Endodermal cell (in vitro differentiated cells): ENCODE results near the gene CCL23. TPM values are rescaled to one million over a fixed set of nuclear protein-coding genes. Genes with fewer than 3 reads are reported as not detected.

Experiments used
- DNase-seq: peaks from one replicate; pipeline ENCODE4 v3.0.0-alpha.2; 2017
- H3K27ac ChIP-seq: 2 replicates; pipeline ENCODE4 v1.5.1; 2013; ENCODE audit warnings: mild to moderate bottlenecking, low read depth, low read length, moderate library complexity
- H3K27me3 ChIP-seq: 2 replicates; pipeline ENCODE4 v1.6.1; 2013; ENCODE audit warnings: mild to moderate bottlenecking, low read length, moderate library complexity; ENCODE audit not compliant: insufficient read depth, control insufficient read depth, poor library complexity, severe bottlenecking
- H3K36me3 ChIP-seq: 2 replicates; pipeline ENCODE4 v1.7.0; 2013; ENCODE audit warnings: mild to moderate bottlenecking, low read length, moderate library complexity; ENCODE audit not compliant: control insufficient read depth, insufficient read depth
- H3K4me1 ChIP-seq: one replicate; pipeline ENCODE4 v1.7.0; 2013; ENCODE audit warnings: low read length; ENCODE audit not compliant: control insufficient read depth, insufficient read depth
- H3K4me3 ChIP-seq: 2 replicates; pipeline ENCODE4 v1.5.1; 2013; ENCODE audit warnings: mild to moderate bottlenecking, low read length, moderate library complexity
- H3K9ac ChIP-seq: 2 replicates; pipeline ENCODE4 v1.6.1; 2013; ENCODE audit warnings: mild to moderate bottlenecking, low read length, moderate library complexity; ENCODE audit not compliant: poor library complexity, severe bottlenecking; ENCODE audit errors: extremely low read depth
- H3K9me3 ChIP-seq: 2 replicates; pipeline ENCODE4 v1.6.1; 2013; ENCODE audit warnings: mild to moderate bottlenecking, low read length, moderate library complexity; ENCODE audit not compliant: control insufficient read depth
- H3K27ac Mint-ChIP-seq: 2 replicates; pipeline ENCODE4 v1.8.0; 2020; ENCODE audit warnings: mixed read lengths
- H3K27me3 Mint-ChIP-seq: 2 replicates; pipeline ENCODE4 v1.8.0; 2021; ENCODE audit warnings: mild to moderate bottlenecking, mixed read lengths; ENCODE audit not compliant: insufficient read depth
- H3K36me3 Mint-ChIP-seq: 2 replicates; pipeline ENCODE4 v1.8.0; 2020; ENCODE audit warnings: low read depth, mixed read lengths
- H3K4me1 Mint-ChIP-seq: 2 replicates; pipeline ENCODE4 v1.8.0; 2020; ENCODE audit warnings: mixed read lengths
- H3K4me3 Mint-ChIP-seq: 2 replicates; pipeline ENCODE4 v1.8.0; 2020; ENCODE audit warnings: mild to moderate bottlenecking, moderate library complexity, mixed read lengths
- H3K9me3 Mint-ChIP-seq: 2 replicates; pipeline ENCODE4 v1.8.0; 2020; ENCODE audit warnings: mild to moderate bottlenecking, mixed read lengths
- WGBS, 2 experiments: methylation state at CpG; one replicate each; pipeline versions ENCODE4 v1.1.5 to v1.1.7; 2013; ENCODE audit warnings: missing lambda C conversion rate in 2 of 2, mixed read lengths in 1 of 2; ENCODE audit not compliant: insufficient coverage in 1 of 2, insufficient read length in 1 of 2; 5-methylcytosine and 5-hydroxymethylcytosine counted together
- total RNA-seq, 2 donors: library from RNA; stranded (reverse); fragmentation: NEBNext Ultra II Directional in 1 of 2; extraction: Animal tissue kit (Norgen Biotek cat#: 25700) in 1 of 2; gene quantifications; 2 replicates in 1 of 2; 3 replicates in 1 of 2; pipeline ENCODE4 v1.2.1, GENCODE V29; 2021
- TF ChIP-seq, protein P1 (sequence below): fragments of 200-600 bp; sonication (generic); conservative IDR thresholded peaks from 2 replicates; pipeline ENCODE4 v1.5.0; 2021; ENCODE audit warnings: antibody characterized with exemption, mild to moderate bottlenecking

CCL23 gene
- total RNA-seq, 2 donors from 2014 or later = not detected

DNA sequence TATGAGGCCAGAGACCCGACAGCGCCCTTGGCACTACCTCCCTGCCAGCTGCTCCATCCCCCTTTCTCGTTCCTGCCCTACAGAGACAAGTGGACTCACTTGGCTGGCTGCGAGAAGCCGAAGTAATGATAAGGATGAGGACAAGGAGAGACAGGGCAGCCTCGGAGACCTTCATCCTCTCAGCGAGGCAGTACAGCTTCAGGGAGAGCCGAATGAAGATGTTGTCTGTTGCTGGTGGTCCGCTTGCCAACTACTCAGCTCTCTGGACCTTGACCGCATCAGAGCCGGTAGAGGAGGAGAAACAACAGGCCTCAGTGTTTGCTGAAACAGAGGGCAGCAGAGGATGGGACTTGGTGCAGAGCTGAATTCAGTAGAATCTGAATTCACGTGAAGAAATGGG lies 36.5 kb downstream of the CCL23 start, which contains the start of gene CCL16:
Gene CCL16 (minus strand): TSS at position 252 of the 400 bp plus-strand sequence. CDS start 77 bp downstream, at position 175.
- no peaks in the 10 kb centered on the region for H3K36me3 ChIP-seq
- Mint-ChIP-seq H3K27ac (no peak within 1 kb of the TSS), H3K36me3 (no peaks in the 10 kb centered on the region), H3K4me3 (no peak within 1 kb of the TSS), H3K9me3 (no peaks in the 10 kb centered on the region), H3K4me1 (peaks cover 2% of the 10 kb centered on the region), H3K27me3 (peaks cover 2% of the 10 kb centered on the region)
- DNase-seq = no peak
- no peak within 1 kb of the TSS for H3K27ac ChIP-seq
- no peaks in the 10 kb centered on the region for H3K27me3 ChIP-seq
- no peak within 1 kb of the TSS for H3K4me3 ChIP-seq
- TF ChIP-seq, protein P1, sequence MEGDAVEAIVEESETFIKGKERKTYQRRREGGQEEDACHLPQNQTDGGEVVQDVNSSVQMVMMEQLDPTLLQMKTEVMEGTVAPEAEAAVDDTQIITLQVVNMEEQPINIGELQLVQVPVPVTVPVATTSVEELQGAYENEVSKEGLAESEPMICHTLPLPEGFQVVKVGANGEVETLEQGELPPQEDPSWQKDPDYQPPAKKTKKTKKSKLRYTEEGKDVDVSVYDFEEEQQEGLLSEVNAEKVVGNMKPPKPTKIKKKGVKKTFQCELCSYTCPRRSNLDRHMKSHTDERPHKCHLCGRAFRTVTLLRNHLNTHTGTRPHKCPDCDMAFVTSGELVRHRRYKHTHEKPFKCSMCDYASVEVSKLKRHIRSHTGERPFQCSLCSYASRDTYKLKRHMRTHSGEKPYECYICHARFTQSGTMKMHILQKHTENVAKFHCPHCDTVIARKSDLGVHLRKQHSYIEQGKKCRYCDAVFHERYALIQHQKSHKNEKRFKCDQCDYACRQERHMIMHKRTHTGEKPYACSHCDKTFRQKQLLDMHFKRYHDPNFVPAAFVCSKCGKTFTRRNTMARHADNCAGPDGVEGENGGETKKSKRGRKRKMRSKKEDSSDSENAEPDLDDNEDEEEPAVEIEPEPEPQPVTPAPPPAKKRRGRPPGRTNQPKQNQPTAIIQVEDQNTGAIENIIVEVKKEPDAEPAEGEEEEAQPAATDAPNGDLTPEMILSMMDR = no peak
- H3K4me1 ChIP-seq = no peaks in the 10 kb centered on the region
- 92 to 96% methylated on average over 5 to 12 of the region's 12 CpGs for WGBS, 2 experiments
- H3K9ac ChIP-seq = no peak within 1 kb of the TSS
- H3K9me3 ChIP-seq = no peaks in the 10 kb centered on the region

DNA sequence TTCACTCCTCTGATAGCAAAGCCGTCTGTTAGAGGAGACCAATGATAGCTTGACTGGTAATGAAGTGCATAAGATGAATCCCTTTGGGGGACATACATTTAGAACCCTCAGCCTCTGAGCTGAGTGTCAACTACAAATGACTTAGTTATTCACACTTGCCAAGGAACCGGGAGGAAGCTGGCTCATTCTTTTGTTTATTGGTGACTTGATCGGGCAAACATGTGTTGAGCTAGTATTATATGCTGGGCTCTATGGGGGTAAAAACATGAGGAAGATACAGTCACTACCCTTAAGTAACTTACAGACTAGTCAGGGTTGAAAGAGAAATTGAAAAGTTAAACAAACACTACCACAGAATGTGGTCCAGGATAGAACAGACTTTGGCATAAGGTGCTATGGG lies 39.4 kb downstream of the CCL23 start:
- Histone ChIP-seq H3K27ac (no peak overlapping the region), H3K9me3 (no peaks in the 10 kb centered on the region), H3K4me3 (no peak overlapping the region), H3K4me1 (no peaks in the 10 kb centered on the region), H3K27me3 (no peaks in the 10 kb centered on the region), H3K9ac (no peak overlapping the region), H3K36me3 (no peaks in the 10 kb centered on the region)
- 91 to 100% methylated on average over 1 to 3 of the region's 3 CpGs for WGBS, 2 experiments
- no peak overlapping the region for H3K27ac Mint-ChIP-seq
- TF ChIP-seq, protein P1 = no peak
- DNase-seq = no peak
- peaks cover under 1% of the 10 kb centered on the region for H3K27me3 Mint-ChIP-seq
- no peaks in the 10 kb centered on the region for H3K36me3 Mint-ChIP-seq
- H3K4me3 Mint-ChIP-seq = no peak overlapping the region
- no peaks in the 10 kb centered on the region for H3K9me3 Mint-ChIP-seq
- peaks cover 10% of the 10 kb centered on the region for H3K4me1 Mint-ChIP-seq

DNA sequence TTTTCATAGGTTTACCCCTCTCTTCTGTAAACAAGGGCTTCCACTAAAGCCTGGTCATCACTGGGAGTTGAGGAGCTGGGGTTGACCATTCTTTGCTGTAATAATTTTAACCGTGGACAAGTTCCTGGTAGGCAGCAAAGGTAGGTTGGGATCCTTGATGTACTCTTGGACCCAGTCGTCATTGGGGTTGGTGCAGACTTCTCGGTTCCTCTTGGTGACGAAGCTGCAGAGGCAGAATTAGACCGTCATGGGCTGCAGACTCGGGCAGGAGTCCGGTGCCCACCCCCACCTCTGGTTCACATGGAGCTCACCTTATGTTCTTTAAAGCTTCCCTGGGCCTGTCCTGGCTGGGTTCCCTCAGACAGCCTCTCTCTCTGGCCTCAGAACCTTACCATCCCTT lies 40.3 kb downstream of the CCL23 start:
- Histone ChIP-seq H3K27ac (no peak overlapping the region), H3K4me1 (no peaks in the 10 kb centered on the region), H3K9ac (no peak overlapping the region), H3K9me3 (no peaks in the 10 kb centered on the region), H3K4me3 (no peak overlapping the region), H3K27me3 (no peaks in the 10 kb centered on the region), H3K36me3 (no peaks in the 10 kb centered on the region)
- Mint-ChIP-seq H3K9me3 (no peaks in the 10 kb centered on the region), H3K27ac (no peak overlapping the region), H3K27me3 (no peaks in the 10 kb centered on the region), H3K36me3 (no peaks in the 10 kb centered on the region), H3K4me3 (no peak overlapping the region), H3K4me1 (peaks cover 17% of the 10 kb centered on the region)
- DNase-seq = no peak
- TF ChIP-seq, protein P1 = no peak
- 91 to 93% methylated on average over 5 to 7 of the region's 7 CpGs for WGBS, 2 experiments
